HG02973 (cell line): ENCODE results near the gene HTRA3.

Experiments
- ATAC-seq: cut with Tn5 transposase; IDR thresholded peaks from one replicate; pipeline ENCODE4 v1.9.1; 2021; ENCODE audit warnings: moderate library complexity; ENCODE audit not compliant: unreplicated experiment

The HTRA3 gene

GRCh38 chr4:8290701-8290970 is 21.1 kb downstream of the HTRA3 start:
- ATAC-seq, result no peak

GRCh38 chr4:8291036-8291682 is 21.6 kb downstream of the HTRA3 start:
- no peak for ATAC-seq

- no peak for ATAC-seq
Measured at GRCh38 chr4:8291701-8292477, 22.3 kb downstream of the HTRA3 start.

GRCh38 chr4:8292478-8293107 is 23.0 kb downstream of the HTRA3 start:
- ATAC-seq, result no peak

- ATAC-seq, result no peak
Measured at GRCh38 chr4:8293131-8293975, 23.8 kb downstream of the HTRA3 start.

- ATAC-seq, result no peak
Measured at GRCh38 chr4:8294036-8294435, 24.5 kb downstream of the HTRA3 start.

GRCh38 chr4:8294775-8295174 is 25.2 kb downstream of the HTRA3 start:
- ATAC-seq, result no peak

GRCh38 chr4:8295471-8295870 is 25.9 kb downstream of the HTRA3 start:
- ATAC-seq, result no peak

GRCh38 chr4:8296491-8296890 is 26.9 kb downstream of the HTRA3 start:
- no peak for ATAC-seq

- ATAC-seq, result no peak
Measured at GRCh38 chr4:8297141-8297601, 27.6 kb downstream of the HTRA3 start.

- ATAC-seq, result no peak
Measured at GRCh38 chr4:8297691-8298485, 28.3 kb downstream of the HTRA3 start.

GRCh38 chr4:8300832-8301231 is 31.3 kb downstream of the HTRA3 start:
- ATAC-seq, result no peak

GRCh38 chr4:8301851-8302730 is 32.5 kb downstream of the HTRA3 start:
- no peak for ATAC-seq

GRCh38 chr4:8303081-8303480 is 33.5 kb downstream of the HTRA3 start:
- no peak for ATAC-seq

- no peak for ATAC-seq
Measured at GRCh38 chr4:8303485-8304281, 34.1 kb downstream of the HTRA3 start.

GRCh38 chr4:8304827-8305695 is 35.5 kb downstream of the HTRA3 start:
- no peak for ATAC-seq

GRCh38 chr4:8305851-8306471 is 36.4 kb downstream of the HTRA3 start:
- ATAC-seq, result no peak
